K562 (cell line): ENCODE data around the gene SPINK2. TPM values are rescaled to one million over a fixed set of nuclear protein-coding genes. Genes with fewer than 3 reads are reported as not detected.

Experiments
- ATAC-seq: fragments of 200-7000 bp; cut with Tn5 transposase; 3 replicates; pipeline ENCODE4 v1.9.1; 2020; ENCODE audit warnings: moderate library complexity
- BruUV-seq: library from RNA; stranded (reverse); fragments of 400-500 nt; replicated peaks from 2 replicates; lab custom pipeline; 2021; lab: Mats Ljungman, UMichigan
- CTCF ChIA-PET: fragments of 300-600 bp; formaldehyde crosslinking; extraction: SDS; loops from one replicate; lab custom pipeline; 2021; ENCODE audit warnings: low intra/inter-chr PET ratio; lab: Yijun Ruan, JAX
- POLR2A ChIA-PET: fragments of 300-600, 350-650 bp; sonication (Branson Sonifier 250); formaldehyde crosslinking; extraction: SDS; loops from one replicate; lab custom pipeline; 2021; ENCODE audit warnings: antibody characterized with exemption, inconsistent platforms; lab: Yijun Ruan, JAX
- DNase-seq, 4 experiments: peaks; one replicate each; pipeline versions ENCODE4 v3.0.0 to v3.0.0-alpha.2; 2011 to 2018; ENCODE audit warnings: low spot score in 3 of 4, mixed read lengths in 3 of 4; ENCODE audit errors: extremely low read depth in 1 of 4
- FAIRE-seq: peaks from 2 replicates; lab custom pipeline; 2011; peaks lifted over from hg19 to GRCh38; lab: Jason Lieb, UNC
- H2AFZ ChIP-seq: 2 replicates; pipeline ENCODE4 v1.6.0; 2011; ENCODE audit warnings: low read depth, low read length, control low read depth, inconsistent platforms
- H3K27ac ChIP-seq: fragments of 200-600 bp; 3 replicates; pipeline ENCODE4 v1.8.0; 2011; ENCODE audit warnings: low read depth, mild to moderate bottlenecking, control low read depth, inconsistent platforms, low read length, moderate library complexity, mixed read lengths; ENCODE audit errors: extremely low read depth
- H3K27me3 ChIP-seq, 2 experiments: fragments of 300-600 bp in 1 of 2; 2 replicates in 1 of 2; 3 replicates in 1 of 2; pipeline versions ENCODE4 v1.6.0 to v1.8.0; 2011; ENCODE audit warnings: inconsistent platforms in 2 of 2, low read length in 2 of 2, mild to moderate bottlenecking in 1 of 2, mixed read lengths in 1 of 2, moderate library complexity in 1 of 2; ENCODE audit not compliant: control insufficient read depth in 2 of 2, insufficient read depth in 2 of 2
- H3K36me3 ChIP-seq: fragments of 300-600 bp; 3 replicates; pipeline ENCODE4 v1.8.0; 2011; ENCODE audit warnings: mild to moderate bottlenecking, low read length, inconsistent platforms; ENCODE audit not compliant: control insufficient read depth, insufficient read depth
- H3K4me1 ChIP-seq, 2 experiments: fragments of 200-600 bp in 1 of 2; replicated peaks in 1 of 2; 2 replicates in 1 of 2; 3 replicates in 1 of 2; pipeline versions ENCODE4 v1.5.1 to v1.8.0; 2011; ENCODE audit warnings: inconsistent platforms in 2 of 2, low read length in 2 of 2, mild to moderate bottlenecking in 1 of 2, mixed read lengths in 1 of 2, moderate library complexity in 1 of 2; ENCODE audit not compliant: control insufficient read depth in 2 of 2, insufficient read depth in 2 of 2
- H3K4me2 ChIP-seq: 2 replicates; pipeline ENCODE4 v1.6.1; 2011; ENCODE audit warnings: low read length, control low read depth, inconsistent platforms, mixed read lengths; ENCODE audit not compliant: insufficient read depth
- H3K4me3 ChIP-seq: fragments of 200-600 bp; sonication (generic), shearing (Covaris generic); 2 replicates; pipeline ENCODE4 v1.5.1; 2016; ENCODE audit warnings: control low read depth, inconsistent platforms
- H3K79me2 ChIP-seq: fragments of 200-600 bp; 3 replicates; pipeline ENCODE4 v1.8.0; 2011; ENCODE audit warnings: low read length, inconsistent platforms; ENCODE audit not compliant: control insufficient read depth, insufficient read depth
- H3K9ac ChIP-seq, 2 experiments: 2 replicates each; pipeline versions ENCODE4 v1.6.0 to v1.6.1; 2011; ENCODE audit warnings: low read depth in 2 of 2, low read length in 2 of 2, control low read depth in 1 of 2, inconsistent platforms in 1 of 2, mild to moderate bottlenecking in 1 of 2, mixed read lengths in 1 of 2; ENCODE audit not compliant: insufficient read depth in 1 of 2
- H3K9me1 ChIP-seq: one replicate; pipeline ENCODE4 v1.6.0; 2011; ENCODE audit warnings: inconsistent platforms, mild to moderate bottlenecking, low read length, moderate library complexity; ENCODE audit not compliant: control insufficient read depth, insufficient read depth
- H3K9me3 ChIP-seq: replicated peaks from 2 replicates; pipeline ENCODE4 v1.5.1; 2011; ENCODE audit warnings: low read depth, low read length, inconsistent platforms; ENCODE audit not compliant: control insufficient read depth, insufficient read depth
- H4K20me1 ChIP-seq: replicated peaks from 2 replicates; pipeline ENCODE4 v1.6.1; 2011; ENCODE audit warnings: low read length, inconsistent platforms, mixed read lengths; ENCODE audit not compliant: control insufficient read depth, insufficient read depth
- CREBBP ChIP-seq: IDR thresholded peaks from one replicate; pipeline ENCODE4 v1.6.1; 2012; ENCODE audit warnings: low read depth, mild to moderate bottlenecking, control low read depth, inconsistent platforms, low read length
- CTBP1 ChIP-seq: fragments of 450-650 bp; IDR thresholded peaks from 2 replicates; pipeline ENCODE4 v1.6.1; 2016; ENCODE audit warnings: borderline replicate concordance
- E2F6 ChIP-seq, 2 experiments: IDR thresholded peaks; 2 replicates each; pipeline ENCODE4 v1.6.1; 2011; ENCODE audit warnings: borderline replicate concordance in 1 of 2, control low read depth in 1 of 2, low read depth in 1 of 2, low read length in 1 of 2, mild to moderate bottlenecking in 1 of 2, mixed read lengths in 1 of 2, moderate library complexity in 1 of 2; ENCODE audit not compliant: insufficient read depth in 1 of 2, insufficient read length in 1 of 2, poor library complexity in 1 of 2, severe bottlenecking in 1 of 2; ENCODE audit errors: extremely low read depth in 1 of 2
- EP300 ChIP-seq: IDR thresholded peaks from 2 replicates; pipeline ENCODE4 v1.6.1; 2012; ENCODE audit warnings: low read length, improper control_type of control experiment
- EP400 ChIP-seq: fragments of 450-650 bp; IDR thresholded peaks from 2 replicates; pipeline ENCODE4 v1.6.1; 2017; ENCODE audit warnings: antibody characterized with exemption, mild to moderate bottlenecking, moderate library complexity
- HES1 ChIP-seq: fragments of 450-650 bp; IDR thresholded peaks from 2 replicates; pipeline ENCODE4 v1.6.1; 2016; ENCODE audit warnings: low read depth, mild to moderate bottlenecking, moderate library complexity
- KDM1A ChIP-seq, 2 experiments: fragments of 450-650 bp; IDR thresholded peaks; 2 replicates each; pipeline ENCODE4 v1.6.1; 2016; ENCODE audit warnings: mild to moderate bottlenecking in 2 of 2
- NONO ChIP-seq, 2 experiments: fragments of 200-400 bp in 1 of 2; fragments of 450-650 bp in 1 of 2; formaldehyde crosslinking in 1 of 2; IDR thresholded peaks; 2 replicates each; pipeline ENCODE4 v1.6.1; 2017; ENCODE audit warnings: low read depth in 2 of 2, mild to moderate bottlenecking in 2 of 2, moderate library complexity in 2 of 2, low read length in 1 of 2
- PPARD ChIP-seq: fragments of 250-450 bp; sonication (Bioruptor Pico); IDR thresholded peaks from 2 replicates; pipeline ENCODE4 v1.8.0; 2022; ENCODE audit warnings: inconsistent platforms, mild to moderate bottlenecking, moderate library complexity
- PTRF ChIP-seq: fragments of 450-650 bp; IDR thresholded peaks from 2 replicates; pipeline ENCODE4 v1.6.1; 2016; ENCODE audit warnings: mild to moderate bottlenecking, missing genetic modification characterization, missing compliant biosample characterization
- ZBTB49 ChIP-seq: sonication (generic); formaldehyde crosslinking; IDR thresholded peaks from 2 replicates; pipeline ENCODE4 v1.8.0; 2022; ENCODE audit warnings: missing genetic modification reagents, mild to moderate bottlenecking, borderline replicate concordance
- ZNF561 ChIP-seq: fragments of 450-650 bp; formaldehyde crosslinking; conservative IDR thresholded peaks from 2 replicates; pipeline ENCODE4 v1.4.0; 2020; ENCODE audit warnings: mild to moderate bottlenecking, moderate library complexity
- WGBS: fragments of 100-300 bp; shearing (Covaris generic); methylation state at CpG from one replicate; pipeline ENCODE4 v1.1.6; 2016; ENCODE audit warnings: low coverage, mixed read lengths; ENCODE audit not compliant: insufficient coverage; ENCODE audit errors: missing lambda C conversion rate; 5-methylcytosine and 5-hydroxymethylcytosine counted together
- in situ Hi-C: fragments of 300-500 bp; cut with MboI; formaldehyde crosslinking; loops from 4 replicates; pipeline ENCODE4 v1.15.0; 2018; ENCODE audit warnings: inconsistent platforms, mixed read lengths
- intact Hi-C: fragments of 100-400 bp; cut with micrococcal nuclease; formaldehyde crosslinking; loops from 2 replicates; pipeline ENCODE4 v1.14.2; 2022
- polyA plus RNA-seq, 8 experiments: library from polyadenylated mRNA; depleted of rRNA in 4 of 8; stranded (reverse) in 5 of 8; unstranded in 3 of 8; fragments of >200 nt; fragmentation: Nextera tagmentation in 2 of 8; fragmentation: Illumina TruSeq in 1 of 8; extraction: Ambion mirVana in 2 of 8; extraction: Trizol in 1 of 8; gene quantifications; 2 replicates each; pipeline versions ENCODE4 v1.2.1 to v1.2.3, GENCODE V29; 2011 to 2014; ENCODE audit warnings: inconsistent platforms in 1 of 8, missing spikeins in 1 of 8
- total RNA-seq, 7 experiments: library from RNA; depleted of rRNA in 6 of 7; stranded (reverse); fragments of >200 nt in 6 of 7; fragmentation: Illumina TruSeq in 2 of 7; extraction: Trizol in 2 of 7; gene quantifications; 2 replicates each; pipeline versions ENCODE4 v1.2.1 to v1.2.3, GENCODE V29; 2011 to 2021; ENCODE audit warnings: low replicate concordance in 1 of 7

The SPINK2 gene
- total and polyA plus RNA-seq, 9 of the 15 experiments (the other 6 are each of a cell fraction or from before 2014, with no cell fraction given) = not detected

GRCh38 chr4:56804551-56804950, 16.9 kb downstream of the SPINK2 start (continued):
- TF ChIP-seq ZBTB49 (CRISPR knock-in tag) (no peak), E2F6 (IDR thresholded peaks at IDR 0.05; ENCODE audit: borderline replicate concordance in 1 of 2, extremely low read depth in 1 of 2, insufficient read depth in 1 of 2, insufficient read length in 1 of 2, low read depth in 1 of 2, low read length in 1 of 2, poor library complexity in 1 of 2, severe bottlenecking in 1 of 2) (no peak), EP300 (no peak)
- TF ChIP-seq, all 486 proteins: peak for 0

GRCh38 chr4:56803471-56803870, 18.0 kb downstream of the SPINK2 start:
- no TSS peak for BruUV-seq
- ChIA-PET CTCF (no interaction called here), POLR2A (interaction anchor here (0.5 to 0.7 kb wide), 3 partner anchors 13 to 1816 kb away, joined by 3 to 4 read pairs (median 3); no protein-coding TSS in a partner anchor)
- DNase-seq (no peak), ATAC-seq (no peak), FAIRE-seq (no peak)
- Histone ChIP-seq H3K9me3 (no peaks in the 10 kb centered on the region), H3K36me3 (no peaks in the 10 kb centered on the region), H3K4me2 (no peak overlapping the region), H3K9me1 (no peaks in the 10 kb centered on the region), H3K4me3 (no peak overlapping the region), H3K9ac (no peak overlapping the region), H3K4me1 (no peaks in the 10 kb centered on the region), H3K27me3 (peaks cover 0 to 7% of the 10 kb centered on the region in 2 experiments; a peak in 2 of 5 replicates), H3K27ac (no peak overlapping the region), H2AFZ (no peak overlapping the region), H4K20me1 (no peaks in the 10 kb centered on the region), H3K79me2 (no peaks in the 10 kb centered on the region)
- no peak for TF ChIP-seq HES1
- TF ChIP-seq NONO (IDR thresholded peaks at IDR 0.05; ENCODE audit: low read depth in 2 of 2, low read length in 1 of 2) = no peak
- no peak for TF ChIP-seq PTRF (tag)
- TF ChIP-seq PPARD (CRISPR knock-in tag) = no peak
- TF ChIP-seq KDM1A (IDR thresholded peaks at IDR 0.05) = no peak
- TF ChIP-seq CREBBP = no peak
- TF ChIP-seq EP400 = no peak
- no peak for TF ChIP-seq ZNF561 (CRISPR knock-in tag)
- TF ChIP-seq CTBP1 = no peak
- in situ Hi-C loops (no loop called here), intact Hi-C loops (loop anchor here (10.0 kb wide), 1 partner anchor 229 kb away; no protein-coding TSS in a partner anchor)
- 0% methylated on average over 2 of the region's 2 CpGs for WGBS
